Sigmoid colon (tissue), 7 donors: ENCODE results near the gene FOXN3. TPM values are rescaled to one million over a fixed set of nuclear protein-coding genes. Genes with fewer than 3 reads are reported as not detected.

Experiments
- DNase-seq: peaks from one replicate; pipeline ENCODE4 v3.0.0-alpha.2; 2019
- H3K27ac ChIP-seq, 4 donors: fragments of 200-600 bp; sonication (generic); one replicate each; pipeline ENCODE4 v1.5.1; 2016 to 2019; ENCODE audit warnings: mild to moderate bottlenecking in 1 of 4
- H3K27me3 ChIP-seq, 3 donors: fragments of 200-600 bp; sonication (generic); one replicate each; pipeline ENCODE4 v1.5.1; 2019; ENCODE audit warnings: mild to moderate bottlenecking in 1 of 3
- H3K36me3 ChIP-seq, 4 donors: fragments of 200-600 bp; sonication (generic); one replicate each; pipeline ENCODE4 v1.5.1; 2016 to 2019
- H3K4me1 ChIP-seq, 4 donors: fragments of 200-600 bp; sonication (generic); one replicate each; pipeline ENCODE4 v1.5.1; 2017 to 2019
- H3K4me3 ChIP-seq, 4 donors: fragments of 200-600 bp; sonication (generic); one replicate each; pipeline ENCODE4 v1.5.1; 2017 to 2019; ENCODE audit warnings: mild to moderate bottlenecking in 2 of 4, moderate library complexity in 1 of 4
- H3K9me3 ChIP-seq, 4 donors: fragments of 200-600 bp in 3 of 4; sonication (generic) in 3 of 4; one replicate each; pipeline versions ENCODE4 v1.5.1 to v1.6.1; 2013 to 2019
- CTCF ChIP-seq, 4 experiments: fragments of 450-650 bp in 3 of 4; fragments of 200-600 bp in 1 of 4; IDR thresholded peaks; one replicate each; pipeline ENCODE4 v1.5.1; 2016 to 2019; ENCODE audit warnings: antibody characterized with exemption in 4 of 4, mild to moderate bottlenecking in 3 of 4, moderate library complexity in 2 of 4
- EP300 ChIP-seq, 4 donors: sonication (generic); formaldehyde crosslinking; IDR thresholded peaks; one replicate each; pipeline ENCODE4 v1.6.1; 2017; ENCODE audit warnings: antibody characterized with exemption in 4 of 4
- POLR2A ChIP-seq, 2 donors: fragments of 450-650 bp; IDR thresholded peaks; one replicate each; pipeline ENCODE4 v1.6.1; 2016; ENCODE audit warnings: antibody characterized with exemption in 2 of 2, mild to moderate bottlenecking in 2 of 2, moderate library complexity in 2 of 2
- POLR2AphosphoS5 ChIP-seq, 4 donors: sonication (generic); formaldehyde crosslinking; IDR thresholded peaks; one replicate each; pipeline ENCODE4 v1.6.1; 2017; ENCODE audit warnings: antibody characterized with exemption in 4 of 4
- WGBS, 2 donors: extraction: QIAGEN DNeasy Blood & Tissue Kit; methylation state at CpG; one replicate each; pipeline ENCODE4 v1.1.7; 2013; 5-methylcytosine and 5-hydroxymethylcytosine counted together
- intact Hi-C: fragments of 100-400 bp; cut with DNase I; formaldehyde crosslinking; loops from one replicate; pipeline ENCODE4 v1.15.1; 2023
- polyA plus RNA-seq, 3 donors: library from polyadenylated mRNA; stranded (reverse); fragments of 200-250 nt; gene quantifications; one replicate each; pipeline ENCODE4 v1.2.3, GENCODE V29; 2013
- total RNA-seq, 4 donors: library from RNA; depleted of rRNA; stranded (reverse); fragments of >200 nt; gene quantifications; one replicate each; pipeline ENCODE4 v1.1.0, GENCODE V29; 2016
- donor health status: healthy with polysubstance abuse.
- donor health status: Bipolar disorder and iron deficiency.
- donor health status: healthy.

Gene FOXN3
- total and polyA plus RNA-seq, 7 donors, result 24.6 to 146 (median 104) TPM

GRCh38 chr14:89356927-89357326, 60.1 kb downstream of the FOXN3 start:
- Histone ChIP-seq H3K36me3 (no peaks in the 10 kb centered on the region), H3K27ac (no peak overlapping the region), H3K4me3 (no peak overlapping the region), H3K27me3 (no peaks in the 10 kb centered on the region), H3K4me1 (peaks cover 0 to 27% (median 18%) of the 10 kb centered on the region in 4 donors), H3K9me3 (no peaks in the 10 kb centered on the region)
- no peak for TF ChIP-seq EP300 (IDR thresholded peaks at IDR 0.05)
- WGBS, 2 donors, result 84 to 94% methylated on average over 5 of the region's 5 CpGs
- DNase-seq, result no peak
- intact Hi-C loops, result no loop called here

GRCh38 chr14:89356496-89356895, 60.5 kb downstream of the FOXN3 start:
- intact Hi-C loops, result no loop called here
- no peak for DNase-seq
- Histone ChIP-seq H3K4me3 (no peak overlapping the region), H3K27ac (no peak overlapping the region), H3K36me3 (no peaks in the 10 kb centered on the region), H3K4me1 (peaks cover 0 to 32% (median 23%) of the 10 kb centered on the region in 4 donors), H3K9me3 (no peaks in the 10 kb centered on the region), H3K27me3 (no peaks in the 10 kb centered on the region)
- TF ChIP-seq POLR2AphosphoS5 (IDR thresholded peaks at IDR 0.05) (no peak), POLR2A (IDR thresholded peaks at IDR 0.05) (no peak), CTCF (IDR thresholded peaks at IDR 0.05) (no peak), EP300 (IDR thresholded peaks at IDR 0.05) (no peak)
- WGBS, 2 donors, result 77 to 90% methylated on average over 3 of the region's 3 CpGs

GRCh38 chr14:89353766-89354113, 63.3 kb downstream of the FOXN3 start:
- TF ChIP-seq CTCF (IDR thresholded peaks at IDR 0.05) (no peak), EP300 (IDR thresholded peaks at IDR 0.05) (no peak), POLR2AphosphoS5 (IDR thresholded peaks at IDR 0.05) (no peak), POLR2A (IDR thresholded peaks at IDR 0.05) (no peak)
- WGBS, 2 donors, result 95 to 96% methylated on average over 3 of the region's 3 CpGs
- peaks cover 0 to under 1% (median 0%) of the 10 kb centered on the region in 4 donors for H3K36me3 ChIP-seq
- peaks cover 0 to 45% (median 36%) of the 10 kb centered on the region in 4 donors for H3K4me1 ChIP-seq
- no peak overlapping the region for H3K27ac ChIP-seq
- intact Hi-C loops, result loop anchor here (5.0 kb wide), 2 partner anchors 46 to 59 kb away; no protein-coding TSS in a partner anchor
- H3K27me3 ChIP-seq, result no peaks in the 10 kb centered on the region
- H3K4me3 ChIP-seq, result no peak overlapping the region
- no peaks in the 10 kb centered on the region for H3K9me3 ChIP-seq
- DNase-seq, result no peak

GRCh38 chr14:89352976-89353765, 63.9 kb downstream of the FOXN3 start:
- peaks cover 0 to 45% (median 36%) of the 10 kb centered on the region in 4 donors for H3K4me1 ChIP-seq
- intact Hi-C loops, result loop anchor here (5.0 kb wide), 2 partner anchors 46 to 59 kb away; no protein-coding TSS in a partner anchor
- TF ChIP-seq POLR2AphosphoS5 (IDR thresholded peaks at IDR 0.05), result no peak
- no peak for TF ChIP-seq EP300 (IDR thresholded peaks at IDR 0.05)
- no peak for TF ChIP-seq CTCF (IDR thresholded peaks at IDR 0.05)
- TF ChIP-seq POLR2A (IDR thresholded peaks at IDR 0.05), result no peak
- peak overlapping the region in 2 of 4 donors; percentile 74 to 79 for H3K27ac ChIP-seq
- no peaks in the 10 kb centered on the region for H3K9me3 ChIP-seq
- peaks cover 0 to 7% (median 0%) of the 10 kb centered on the region in 4 donors for H3K36me3 ChIP-seq
- WGBS, 2 donors, result 84 to 90% methylated on average over 6 of the region's 6 CpGs
- H3K27me3 ChIP-seq, result no peaks in the 10 kb centered on the region
- no peak for DNase-seq
- H3K4me3 ChIP-seq, result no peak overlapping the region

- WGBS, 2 donors, result 24 to 26% methylated on average over 15 of the region's 15 CpGs
- Histone ChIP-seq H3K4me1 (peaks cover 0 to 45% (median 36%) of the 10 kb centered on the region in 4 donors), H3K27me3 (no peaks in the 10 kb centered on the region), H3K36me3 (peaks cover 0 to 17% (median 0%) of the 10 kb centered on the region in 4 donors), H3K4me3 (peak overlapping the region in 3 of 4 donors; percentile 0 to 9 (median 7)), H3K9me3 (no peaks in the 10 kb centered on the region), H3K27ac (peak overlapping the region; percentile 66 to 79 (median 72))
- intact Hi-C loops, result loop anchor here (5.0 kb wide), 2 partner anchors 44 to 61 kb away; no protein-coding TSS in a partner anchor
- TF ChIP-seq POLR2AphosphoS5 (IDR thresholded peaks at IDR 0.05) (peak in 2 of 4 donors; percentile 2 to 15), POLR2A (IDR thresholded peaks at IDR 0.05) (no peak), CTCF (IDR thresholded peaks at IDR 0.05) (no peak), EP300 (IDR thresholded peaks at IDR 0.05) (no peak)
- no peak for DNase-seq
These were observed 65.3 kb downstream of the FOXN3 start for GRCh38 chr14:89351516-89352404.
